Heart right ventricle (tissue), 16 donors: ENCODE data around the gene DYSF. TPM values are rescaled to one million over a fixed set of nuclear protein-coding genes. Genes with fewer than 3 reads are reported as not detected.
A peak's percentile ranks its signal among the peaks of the same experiment; 100 is the strongest.

ENCODE experiments used
- ATAC-seq, 8 donors: fragments of 200-7000 bp; cut with Tn5 transposase; one replicate each; pipeline ENCODE4 v1.9.1; 2020; ENCODE audit warnings: mild to moderate bottlenecking in 8 of 8, moderate library complexity in 8 of 8, moderate number of reproducible peaks in 1 of 8
- DNase-seq, 2 donors: peaks; one replicate each; pipeline ENCODE4 v3.0.0-alpha.2; 2020
- H3K27ac ChIP-seq, 10 donors: fragments of 200-600 bp; sonication (generic) in 2 of 10; one replicate each; pipeline versions ENCODE4 v1.5.0 to v1.8.0; 2020 to 2022; ENCODE audit warnings: mild to moderate bottlenecking in 3 of 10
- H3K27me3 ChIP-seq, 7 donors: fragments of 200-600 bp; one replicate each; pipeline ENCODE4 v1.8.0; 2021 to 2022; ENCODE audit warnings: mild to moderate bottlenecking in 2 of 7
- H3K36me3 ChIP-seq, 9 donors: fragments of 200-600 bp; sonication (generic) in 1 of 9; one replicate each; pipeline versions ENCODE4 v1.5.0 to v1.8.0; 2020 to 2022; ENCODE audit warnings: mild to moderate bottlenecking in 2 of 9
- H3K4me1 ChIP-seq, 9 donors: fragments of 200-600 bp; sonication (generic) in 1 of 9; one replicate each; pipeline versions ENCODE4 v1.5.0 to v1.8.0; 2020 to 2022; ENCODE audit warnings: mild to moderate bottlenecking in 4 of 9
- H3K4me3 ChIP-seq, 10 donors: fragments of 200-600 bp; sonication (generic) in 2 of 10; one replicate each; pipeline versions ENCODE4 v1.5.0 to v1.8.0; 2020 to 2022; ENCODE audit warnings: mild to moderate bottlenecking in 7 of 10, moderate library complexity in 2 of 10
- H3K9me3 ChIP-seq, 11 donors: fragments of 200-600 bp in 10 of 11; sonication (generic) in 2 of 11; one replicate each; pipeline versions ENCODE4 v1.5.0 to v1.8.0; 2013 to 2022; ENCODE audit warnings: mild to moderate bottlenecking in 2 of 11, control low read depth in 1 of 11, moderate library complexity in 1 of 11
- CTCF ChIP-seq, 9 donors: fragments of 200-600 bp; sonication (generic) in 2 of 9; IDR thresholded peaks; one replicate each; pipeline versions ENCODE4 v1.5.0 to v1.8.0; 2021 to 2022; ENCODE audit warnings: antibody characterized with exemption in 9 of 9, mild to moderate bottlenecking in 5 of 9, moderate library complexity in 1 of 9
- WGBS, 2 donors: extraction: QIAGEN DNeasy Blood & Tissue Kit; methylation state at CpG; one replicate each; pipeline ENCODE4 v1.1.7; 2013; ENCODE audit warnings: inconsistent platforms in 1 of 2; 5-methylcytosine and 5-hydroxymethylcytosine counted together
- intact Hi-C, 10 donors: fragments of 100-400 bp; cut with DNase I; formaldehyde crosslinking; loops; one replicate each; pipeline versions ENCODE4 v1.11.1 to v1.14.2; 2022
- polyA plus RNA-seq, 2 donors: library from polyadenylated mRNA; stranded (reverse); fragments of 200-250 nt; gene quantifications; one replicate each; pipeline ENCODE4 v1.2.3, GENCODE V29; 2013
- total RNA-seq, 10 donors: library from RNA; stranded (reverse); fragmentation: NEBNext Ultra II Directional in 3 of 10; extraction: Animal tissue kit (Norgen Biotek cat#: 25700) in 3 of 10; gene quantifications; one replicate each; pipeline versions ENCODE4 v1.2.1 to v1.2.4, GENCODE V29; 2021 to 2023
- donor health status: Arrhythmogenic right ventricular cardiomyopathy.
- donor health status: ischemic (EF 13 %, LVEDD 7.1; RV severe dilation, severe dysfunction).
- donor health status: healthy with polysubstance abuse.
- donor health status: DM: no; HTN: yes; CAD: no.
- donor health status: DM: no; HTN: no; CAD: no.
- donor health status: ischemic (EF 25% LVEDD 6.9; RV normal size, moderate dysfunction).
- donor health status: ischemic (EF 25% LVEDD 5.7; RV mildly dilated, moderate dysfunction).
- donor health status: healthy.
- donor health status: DM: yes; HTN: yes; CAD: no.
- donor health status: Ischemic cardiomyopathy.
- donor health status: ischemic (EF 35%, LVEDD 5.7; RV mildly dilated, moderate dysfunction).
- donor health status: nonischemic (EF 11% LVEDD 7.7; RV severe dilation, severe dysfunction).
- donor health status: DM: yes; HTN: yes; CAD: no.
- donor health status: PGD.
- donor health status: ischemic (EF 29% LVEDD 5.4; RV normal size, mild dysfunction).
- donor health status: nonischemic (EF 23%, LVEDD 6.1; RV moderate dilation, normal function).

Gene DYSF
- total and polyA plus RNA-seq, 12 donors: 20.6 to 100 (median 64.8) TPM

DNA sequence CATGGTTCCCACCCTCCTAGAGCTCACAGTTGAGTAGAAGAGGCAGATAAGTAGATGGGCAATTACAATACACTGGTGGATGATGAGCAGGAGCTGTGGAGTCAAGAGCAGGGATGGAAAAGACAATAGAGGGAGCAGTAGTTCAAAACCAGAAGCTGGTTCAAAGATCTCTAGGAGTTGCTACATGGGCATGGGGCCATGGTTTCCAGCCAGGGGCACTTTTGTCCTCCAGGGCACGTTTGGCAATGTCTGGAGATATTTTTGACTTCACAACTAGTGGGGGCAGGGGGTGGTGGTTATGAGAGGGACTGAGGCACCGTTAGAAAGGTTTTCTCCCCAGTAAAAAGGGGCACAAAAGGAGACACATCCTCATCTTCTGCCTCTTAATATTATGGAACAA, 236.0 kb downstream of the DYSF start:
- Histone ChIP-seq H3K36me3 (peaks cover 0 to 41% (median 0%) of the 10 kb centered on the region in 9 donors), H3K27ac (peak overlapping the region in 1 of 10 donors; percentile 1), H3K4me3 (no peak overlapping the region), H3K9me3 (no peaks in the 10 kb centered on the region), H3K27me3 (no peaks in the 10 kb centered on the region), H3K4me1 (peaks cover 0 to 34% (median 10%) of the 10 kb centered on the region in 9 donors)
- ATAC-seq: peak in 5 of 8 donors; percentile 13 to 30 (median 22)
- WGBS, 2 donors: 40 to 66% methylated on average over 2 of the region's 2 CpGs
- peak in 1 of 9 donors; percentile 6 for TF ChIP-seq CTCF (IDR thresholded peaks at IDR 0.05)
- intact Hi-C loops: loop anchor here in 7 of 10 donors (5.0 to 10.0 kb wide), 3 partner anchors 75 to 108 kb away; no protein-coding TSS in a partner anchor
- DNase-seq: no peak

- no peak for DNase-seq
- intact Hi-C loops: loop anchor here in 7 of 10 donors (5.0 to 10.0 kb wide), 3 partner anchors 75 to 107 kb away; no protein-coding TSS in a partner anchor
Observed at GRCh38 chr2:71689968-71690834, 236.8 kb downstream of the DYSF start.

DNA sequence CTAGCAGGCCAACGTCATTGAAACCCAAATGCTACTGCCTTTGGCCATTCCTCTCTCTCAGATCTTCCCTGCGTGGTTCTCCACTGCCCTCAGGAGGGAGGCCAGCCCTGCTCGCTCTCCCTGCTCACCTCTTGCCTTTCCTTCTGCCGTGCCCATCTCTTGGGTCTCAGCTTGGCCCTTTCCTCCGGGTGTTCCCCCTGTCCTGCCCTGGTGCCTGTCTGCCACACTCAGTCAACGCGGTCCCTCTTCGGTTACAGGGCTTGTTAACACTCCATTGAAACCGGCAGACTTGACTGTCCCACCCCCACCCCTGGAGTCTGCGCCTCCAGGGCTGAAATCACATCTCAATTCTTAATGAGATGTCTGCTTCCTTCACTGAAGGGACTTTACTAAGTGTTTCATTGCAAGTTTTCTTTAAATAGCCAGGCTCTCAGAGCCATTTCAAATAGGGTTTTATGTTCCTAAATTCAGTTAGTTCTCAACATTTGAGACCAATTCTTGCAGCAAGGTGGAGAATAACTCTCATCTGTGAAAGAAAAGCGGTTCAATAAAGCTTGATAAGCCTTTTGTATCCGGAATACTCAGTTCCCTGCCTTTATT, 237.6 kb downstream of the DYSF start:
- no peak overlapping the region for H3K27ac ChIP-seq
- H3K4me3 ChIP-seq: no peak overlapping the region
- peaks cover 0 to 3% (median 0%) of the 10 kb centered on the region in 7 donors for H3K27me3 ChIP-seq
- DNase-seq (no peak), ATAC-seq (no peak)
- H3K4me1 ChIP-seq: peaks cover 0 to 24% (median 5%) of the 10 kb centered on the region in 9 donors
- 67 to 77% methylated on average over 12 of the region's 12 CpGs for WGBS, 2 donors
- intact Hi-C loops: no loop called here
- TF ChIP-seq CTCF (IDR thresholded peaks at IDR 0.05): no peak
- H3K9me3 ChIP-seq: no peaks in the 10 kb centered on the region
- H3K36me3 ChIP-seq: peaks cover 0 to 25% (median 0%) of the 10 kb centered on the region in 9 donors

More at GRCh38 chr2:71689968-71690834, 236.8 kb downstream of the DYSF start:
- ATAC-seq: no peak
- no peak overlapping the region for H3K27ac ChIP-seq
- 94 to 96% methylated on average over 21 of the region's 21 CpGs for WGBS, 2 donors
- peaks cover 0 to 3% (median 0%) of the 10 kb centered on the region in 7 donors for H3K27me3 ChIP-seq
- H3K36me3 ChIP-seq: peaks cover 0 to 33% (median 0%) of the 10 kb centered on the region in 9 donors
- H3K9me3 ChIP-seq: no peaks in the 10 kb centered on the region
- no peak overlapping the region for H3K4me3 ChIP-seq
- H3K4me1 ChIP-seq: peaks cover 0 to 26% (median 5%) of the 10 kb centered on the region in 9 donors
- TF ChIP-seq CTCF (IDR thresholded peaks at IDR 0.05): no peak

DNA sequence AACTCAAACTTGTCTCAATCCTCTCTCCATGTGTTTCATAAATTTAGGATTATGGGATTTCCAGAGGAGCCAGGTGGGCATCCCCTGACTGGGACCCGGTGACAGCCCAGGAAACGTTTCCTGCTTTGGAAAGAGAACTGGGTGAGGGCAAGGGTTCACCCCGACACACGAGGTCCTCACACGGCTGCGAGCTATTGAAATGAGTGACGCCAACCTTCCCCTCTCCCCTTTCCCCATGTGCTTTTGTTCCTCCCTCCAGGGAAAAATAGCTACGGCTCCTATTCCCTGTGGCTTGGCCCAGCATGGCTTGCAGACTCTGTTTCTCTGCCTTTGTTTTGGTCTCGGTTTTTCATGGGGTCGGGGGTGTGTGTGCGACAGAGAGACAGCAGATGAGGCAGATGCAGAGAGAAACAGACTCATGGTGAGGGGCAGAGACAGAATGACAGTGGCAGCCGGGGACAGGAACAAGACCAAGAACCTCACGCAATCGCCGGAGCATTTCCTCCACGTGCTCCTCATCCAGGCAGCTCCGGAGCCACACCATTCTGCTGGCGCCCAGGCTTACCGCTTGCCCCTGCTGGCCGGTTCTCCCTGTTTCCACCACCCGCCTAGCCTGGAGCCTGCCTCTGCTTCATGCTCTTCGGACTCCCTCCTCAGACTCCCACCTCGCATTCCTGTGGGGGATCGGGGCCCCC, 238.5 kb downstream of the DYSF start:
- Histone ChIP-seq H3K36me3 (peaks cover 0 to 19% (median 0%) of the 10 kb centered on the region in 9 donors), H3K27me3 (peaks cover 0 to 3% (median 0%) of the 10 kb centered on the region in 7 donors), H3K4me3 (no peak overlapping the region), H3K27ac (no peak overlapping the region), H3K9me3 (no peaks in the 10 kb centered on the region), H3K4me1 (peaks cover 0 to 32% (median 5%) of the 10 kb centered on the region in 9 donors)
- 57 to 63% methylated on average over 24 of the region's 24 CpGs for WGBS, 2 donors
- DNase-seq (no peak), ATAC-seq (peak in 5 of 8 donors; percentile 10 to 41 (median 28))
- no peak for TF ChIP-seq CTCF (IDR thresholded peaks at IDR 0.05)
- intact Hi-C loops: no loop called here
